Activated naive CD4-positive, alpha-beta T cell treated with anti-CD3 and anti-CD28 coated beads for 36 hours (primary cell): ENCODE data around the gene AHRR. TPM values are rescaled to one million over a fixed set of nuclear protein-coding genes. Genes with fewer than 3 reads are reported as not detected.
"Not testable (repeated sequence)": the region's sequence is repeated elsewhere in the genome, so short reads cannot be mapped to it uniquely, and the experiment has no call there.

Experiments
- CTCF ChIA-PET: fragments of 350-600 bp; sonication (Branson Sonifier 250); formaldehyde crosslinking; loops from one replicate; lab custom pipeline; 2021; ENCODE audit warnings: antibody characterized with exemption; lab: Charles Lee
- DNase-seq: peaks from one replicate; pipeline ENCODE4 v3.0.0-alpha.2; 2020
- H3K27ac Mint-ChIP-seq: one replicate; pipeline ENCODE4 v1.8.0; 2021; ENCODE audit warnings: mild to moderate bottlenecking, mixed read lengths
- H3K27me3 Mint-ChIP-seq: one replicate; pipeline ENCODE4 v1.8.0; 2021; ENCODE audit warnings: low read depth, mixed read lengths
- H3K36me3 Mint-ChIP-seq: one replicate; pipeline ENCODE4 v1.8.0; 2021; ENCODE audit warnings: low read depth, mixed read lengths
- H3K4me1 Mint-ChIP-seq: one replicate; pipeline ENCODE4 v1.8.0; 2021; ENCODE audit warnings: low read depth, mixed read lengths
- H3K4me3 Mint-ChIP-seq: one replicate; pipeline ENCODE4 v1.8.0; 2021; ENCODE audit warnings: mild to moderate bottlenecking, moderate library complexity, mixed read lengths
- H3K9me3 Mint-ChIP-seq: one replicate; pipeline ENCODE4 v1.8.0; 2021; ENCODE audit warnings: mixed read lengths
- intact Hi-C: fragments of 100-400 bp; cut with micrococcal nuclease; formaldehyde crosslinking; loops from one replicate; pipeline ENCODE4 v1.15.1; 2023
- total RNA-seq, 2 experiments: library from RNA; stranded (reverse); gene quantifications; one replicate each; pipeline ENCODE4 v1.2.3, GENCODE V29; 2021

AHRR gene
- total RNA-seq, 2 experiments from 2014 or later: 4.1 to 5.5 TPM

- Mint-ChIP-seq H3K27me3 (no peaks in the 10 kb centered on the region), H3K4me3 (no peak overlapping the region), H3K9me3 (no peaks in the 10 kb centered on the region), H3K36me3 (peaks cover 5% of the 10 kb centered on the region), H3K27ac (no peak overlapping the region), H3K4me1 (no peaks in the 10 kb centered on the region)
- intact Hi-C loops: no loop called here
- CTCF ChIA-PET: interaction anchor here (1.2 kb wide), 1 partner anchor 119 kb away, joined by 3 read pairs; no protein-coding TSS in a partner anchor
- no peak for DNase-seq
Measured at GRCh38 chr5:307794-308579, 13.5 kb upstream of the AHRR start.

GRCh38 chr5:308672-309271, 12.7 kb upstream of the AHRR start:
- no peaks in the 10 kb centered on the region for H3K27me3 Mint-ChIP-seq
- no peaks in the 10 kb centered on the region for H3K4me1 Mint-ChIP-seq
- H3K27ac Mint-ChIP-seq: no peak overlapping the region
- no peak overlapping the region for H3K4me3 Mint-ChIP-seq
- intact Hi-C loops: no loop called here
- H3K36me3 Mint-ChIP-seq: peaks cover 5% of the 10 kb centered on the region
- no peak for DNase-seq
- no peaks in the 10 kb centered on the region for H3K9me3 Mint-ChIP-seq
- CTCF ChIA-PET: interaction anchor here (1.2 kb wide), 1 partner anchor 120 kb away, joined by 3 read pairs; no protein-coding TSS in a partner anchor

GRCh38 chr5:309831-310230, 11.7 kb upstream of the AHRR start:
- CTCF ChIA-PET, H3K27me3 Mint-ChIP-seq, H3K4me3 Mint-ChIP-seq, DNase-seq, H3K36me3 Mint-ChIP-seq, H3K27ac Mint-ChIP-seq, H3K4me1 Mint-ChIP-seq, H3K9me3 Mint-ChIP-seq, intact Hi-C loops: not testable (repeated sequence)

GRCh38 chr5:310516-310915, 11.0 kb upstream of the AHRR start:
- Mint-ChIP-seq H3K4me3 (no peak overlapping the region), H3K27ac (no peak overlapping the region), H3K27me3 (no peaks in the 10 kb centered on the region), H3K9me3 (no peaks in the 10 kb centered on the region), H3K36me3 (peaks cover 5% of the 10 kb centered on the region), H3K4me1 (no peaks in the 10 kb centered on the region)
- CTCF ChIA-PET: no interaction called here
- intact Hi-C loops: no loop called here
- no peak for DNase-seq

GRCh38 chr5:310941-311434, 10.5 kb upstream of the AHRR start:
- H3K27ac Mint-ChIP-seq: no peak overlapping the region
- DNase-seq: no peak
- CTCF ChIA-PET: no interaction called here
- intact Hi-C loops: no loop called here
- no peaks in the 10 kb centered on the region for H3K4me1 Mint-ChIP-seq
- H3K27me3 Mint-ChIP-seq: no peaks in the 10 kb centered on the region
- no peaks in the 10 kb centered on the region for H3K9me3 Mint-ChIP-seq
- H3K36me3 Mint-ChIP-seq: peaks cover 4% of the 10 kb centered on the region
- no peak overlapping the region for H3K4me3 Mint-ChIP-seq

GRCh38 chr5:311963-312362, 9.6 kb upstream of the AHRR start:
- Mint-ChIP-seq H3K36me3 (peaks cover 2% of the 10 kb centered on the region), H3K4me3 (no peak overlapping the region), H3K9me3 (no peaks in the 10 kb centered on the region), H3K27me3 (no peaks in the 10 kb centered on the region), H3K4me1 (no peaks in the 10 kb centered on the region), H3K27ac (no peak overlapping the region)
- intact Hi-C loops: no loop called here
- CTCF ChIA-PET: interaction anchor here (0.7 kb wide), 1 partner anchor 33 kb away, joined by 3 read pairs; no protein-coding TSS in a partner anchor
- no peak for DNase-seq

GRCh38 chr5:312845-313244, 8.7 kb upstream of the AHRR start:
- Mint-ChIP-seq H3K4me1 (no peaks in the 10 kb centered on the region), H3K27me3 (no peaks in the 10 kb centered on the region), H3K27ac (no peak overlapping the region), H3K4me3 (no peak overlapping the region), H3K9me3 (no peaks in the 10 kb centered on the region), H3K36me3 (peaks cover 2% of the 10 kb centered on the region)
- no peak for DNase-seq
- intact Hi-C loops: no loop called here
- CTCF ChIA-PET: interaction anchor here (0.7 kb wide), 2 partner anchors 13 to 33 kb away, joined by 3 read pairs; no protein-coding TSS in a partner anchor

GRCh38 chr5:313265-313664, 8.2 kb upstream of the AHRR start:
- DNase-seq: no peak
- intact Hi-C loops: no loop called here
- Mint-ChIP-seq H3K4me1 (no peaks in the 10 kb centered on the region), H3K9me3 (no peaks in the 10 kb centered on the region), H3K27me3 (no peaks in the 10 kb centered on the region), H3K4me3 (no peak overlapping the region), H3K27ac (no peak overlapping the region), H3K36me3 (peaks cover 2% of the 10 kb centered on the region)
- CTCF ChIA-PET: interaction anchor here (0.7 kb wide), 1 partner anchor 13 kb away, joined by 3 read pairs; no protein-coding TSS in a partner anchor

GRCh38 chr5:313806-314376, 7.6 kb upstream of the AHRR start:
- Mint-ChIP-seq H3K27me3 (no peaks in the 10 kb centered on the region), H3K9me3 (no peaks in the 10 kb centered on the region), H3K4me1 (no peaks in the 10 kb centered on the region), H3K27ac (no peak overlapping the region), H3K4me3 (no peak overlapping the region), H3K36me3 (peaks cover 2% of the 10 kb centered on the region)
- no peak for DNase-seq
- CTCF ChIA-PET: no interaction called here
- intact Hi-C loops: no loop called here

- Mint-ChIP-seq H3K36me3 (peaks cover 2% of the 10 kb centered on the region), H3K9me3 (no peaks in the 10 kb centered on the region), H3K4me3 (no peak overlapping the region), H3K27me3 (peaks cover 8% of the 10 kb centered on the region), H3K4me1 (no peaks in the 10 kb centered on the region), H3K27ac (no peak overlapping the region)
- DNase-seq: no peak
- intact Hi-C loops: no loop called here
- CTCF ChIA-PET: no interaction called here
Measured at GRCh38 chr5:314676-315487, 6.6 kb upstream of the AHRR start.

- Mint-ChIP-seq H3K9me3 (no peaks in the 10 kb centered on the region), H3K27ac (no peak overlapping the region), H3K4me3 (no peak overlapping the region), H3K4me1 (peaks cover 3% of the 10 kb centered on the region), H3K27me3 (peaks cover 14% of the 10 kb centered on the region), H3K36me3 (peaks cover 2% of the 10 kb centered on the region)
- no peak for DNase-seq
- intact Hi-C loops: no loop called here
- CTCF ChIA-PET: interaction anchor here (1.5 to 1.6 kb wide), 2 partner anchors 32 to 115 kb away, joined by 3 to 10 read pairs; no protein-coding TSS in a partner anchor
Measured at GRCh38 chr5:315488-316209, 5.9 kb upstream of the AHRR start.
